RWPE1 (cell line): ENCODE results near the gene ST3GAL5.

ENCODE experiments used
- CTCF ChIA-PET: fragments of 350-600 bp; sonication (Branson Sonifier 250); formaldehyde crosslinking; extraction: SDS; loops from one replicate; lab custom pipeline; 2021; lab: Yijun Ruan, JAX
- POLR2A ChIA-PET: fragments of 400-600 bp; formaldehyde crosslinking; extraction: SDS; loops from one replicate; lab custom pipeline; 2020; ENCODE audit warnings: antibody characterized with exemption; ENCODE audit not compliant: low non-redundant PET; lab: Yijun Ruan, JAX
- DNase-seq: peaks from one replicate; pipeline ENCODE4 v3.0.0; 2012; ENCODE audit warnings: low spot score
- H3K27ac ChIP-seq: fragments of 450-650 bp; 2 replicates; pipeline ENCODE4 v1.5.1; 2017
- TF ChIP-seq, protein P1 (sequence below): fragments of 450-650 bp; conservative IDR thresholded peaks from 2 replicates; pipeline ENCODE4 v1.5.1; 2017; ENCODE audit warnings: low read depth, mild to moderate bottlenecking

Gene ST3GAL5

DNA sequence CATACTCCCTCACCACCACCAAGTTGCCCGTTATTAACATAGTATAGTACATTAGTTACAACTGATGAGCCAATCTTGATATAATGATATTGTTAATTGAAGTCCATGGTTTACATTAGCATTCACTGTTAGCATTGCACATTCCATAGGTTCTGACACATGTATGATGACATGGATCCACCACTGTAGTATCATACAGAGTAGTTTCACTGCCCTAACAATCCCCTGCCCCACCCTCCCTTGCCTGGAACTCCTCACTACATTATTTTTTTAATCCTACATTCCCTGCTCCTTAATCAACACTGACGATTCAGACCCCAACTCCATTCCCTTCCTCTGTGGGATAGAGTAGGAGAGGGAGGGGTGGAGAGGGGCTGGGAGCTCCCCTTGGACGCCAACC, 20.2 kb upstream of the ST3GAL5 start:
- TF ChIP-seq, protein P1, sequence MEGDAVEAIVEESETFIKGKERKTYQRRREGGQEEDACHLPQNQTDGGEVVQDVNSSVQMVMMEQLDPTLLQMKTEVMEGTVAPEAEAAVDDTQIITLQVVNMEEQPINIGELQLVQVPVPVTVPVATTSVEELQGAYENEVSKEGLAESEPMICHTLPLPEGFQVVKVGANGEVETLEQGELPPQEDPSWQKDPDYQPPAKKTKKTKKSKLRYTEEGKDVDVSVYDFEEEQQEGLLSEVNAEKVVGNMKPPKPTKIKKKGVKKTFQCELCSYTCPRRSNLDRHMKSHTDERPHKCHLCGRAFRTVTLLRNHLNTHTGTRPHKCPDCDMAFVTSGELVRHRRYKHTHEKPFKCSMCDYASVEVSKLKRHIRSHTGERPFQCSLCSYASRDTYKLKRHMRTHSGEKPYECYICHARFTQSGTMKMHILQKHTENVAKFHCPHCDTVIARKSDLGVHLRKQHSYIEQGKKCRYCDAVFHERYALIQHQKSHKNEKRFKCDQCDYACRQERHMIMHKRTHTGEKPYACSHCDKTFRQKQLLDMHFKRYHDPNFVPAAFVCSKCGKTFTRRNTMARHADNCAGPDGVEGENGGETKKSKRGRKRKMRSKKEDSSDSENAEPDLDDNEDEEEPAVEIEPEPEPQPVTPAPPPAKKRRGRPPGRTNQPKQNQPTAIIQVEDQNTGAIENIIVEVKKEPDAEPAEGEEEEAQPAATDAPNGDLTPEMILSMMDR, result no peak
- ChIA-PET CTCF (no interaction called here), POLR2A (no interaction called here)
- H3K27ac ChIP-seq, result peak overlapping the region; percentile 27; the same call in 1 of the 2 replicates
- no peak for DNase-seq

DNA sequence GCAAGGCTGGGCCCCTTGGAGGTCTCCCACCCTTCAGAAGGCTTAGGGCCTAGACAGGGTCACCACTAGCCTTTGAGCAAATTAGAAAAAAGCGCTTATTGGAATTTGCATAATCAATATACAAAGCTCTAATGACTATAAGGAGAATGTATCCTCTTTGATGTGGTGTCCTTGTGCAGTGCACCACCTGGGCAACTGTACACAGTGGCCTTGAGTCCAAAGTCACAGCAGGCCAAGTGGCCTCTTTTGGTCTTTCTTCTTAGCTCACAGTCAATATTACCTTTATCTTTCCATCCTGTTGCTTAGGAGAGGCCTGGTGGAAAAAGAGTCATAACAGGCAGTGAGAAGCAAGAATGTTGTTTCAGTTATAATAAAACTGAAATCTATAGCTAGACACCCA, 19.7 kb upstream of the ST3GAL5 start:
- TF ChIP-seq, protein P1, result no peak
- peak overlapping the region; percentile 79 for H3K27ac ChIP-seq
- CTCF ChIA-PET, result interaction anchor here (0.7 kb wide), 1 partner anchor 19 kb away, joined by 5 read pairs; no protein-coding TSS in a partner anchor
- DNase-seq, result no peak
- POLR2A ChIA-PET, result no interaction called here

DNA sequence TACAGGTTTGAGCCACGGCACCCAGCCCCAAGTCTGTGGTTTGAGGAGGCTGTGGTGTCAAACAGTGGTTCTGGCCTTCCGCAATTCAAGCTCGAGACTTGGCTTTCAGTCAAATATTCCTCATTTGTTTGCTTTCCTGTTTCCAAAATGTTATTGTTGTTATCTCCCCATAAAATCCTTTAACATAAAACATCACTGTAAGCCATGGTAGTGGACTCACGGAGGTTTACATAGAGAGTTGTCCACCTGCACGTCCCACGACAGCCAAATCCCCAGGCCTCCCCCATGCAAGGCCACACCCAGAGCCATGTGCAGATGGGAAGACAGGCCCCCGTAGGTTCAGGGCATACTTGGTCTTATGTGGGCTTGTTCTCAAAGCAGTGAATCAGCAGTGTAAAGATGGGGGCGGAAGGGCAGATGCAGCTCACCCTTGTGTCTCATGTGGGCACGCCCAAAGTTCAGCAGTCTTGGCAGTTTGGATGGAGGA, 18.9 kb upstream of the ST3GAL5 start:
- ChIA-PET POLR2A (no interaction called here), CTCF (interaction anchor here (0.7 kb wide), 1 partner anchor 18 kb away, joined by 5 read pairs; no protein-coding TSS in a partner anchor)
- TF ChIP-seq, protein P1, result no peak
- H3K27ac ChIP-seq, result peak overlapping the region; percentile 79
- peak; percentile 62 for DNase-seq

DNA sequence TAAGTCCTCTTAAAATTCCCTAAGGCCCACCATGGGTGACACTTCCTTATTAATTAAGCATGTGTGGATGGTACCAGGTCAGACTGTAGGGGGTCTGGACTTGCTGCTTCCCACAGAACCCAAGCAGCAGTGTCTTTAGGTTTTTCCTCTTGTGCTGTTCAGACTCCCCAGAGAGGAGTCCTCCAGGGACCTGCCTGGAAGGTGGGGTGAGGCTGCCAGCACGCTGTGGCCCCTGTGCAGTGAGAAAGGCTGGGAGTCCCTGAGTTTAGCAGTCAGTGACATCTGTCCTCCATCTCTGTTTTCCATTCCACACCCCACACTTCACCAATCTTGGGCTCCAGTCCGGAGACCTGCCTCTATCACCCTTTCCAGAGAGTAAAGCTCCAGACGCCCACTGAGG, 18.0 kb upstream of the ST3GAL5 start:
- CTCF ChIA-PET, result no interaction called here
- TF ChIP-seq, protein P1, result no peak
- POLR2A ChIA-PET, result no interaction called here
- H3K27ac ChIP-seq, result peak overlapping the region; percentile 79
- DNase-seq, result no peak

DNA sequence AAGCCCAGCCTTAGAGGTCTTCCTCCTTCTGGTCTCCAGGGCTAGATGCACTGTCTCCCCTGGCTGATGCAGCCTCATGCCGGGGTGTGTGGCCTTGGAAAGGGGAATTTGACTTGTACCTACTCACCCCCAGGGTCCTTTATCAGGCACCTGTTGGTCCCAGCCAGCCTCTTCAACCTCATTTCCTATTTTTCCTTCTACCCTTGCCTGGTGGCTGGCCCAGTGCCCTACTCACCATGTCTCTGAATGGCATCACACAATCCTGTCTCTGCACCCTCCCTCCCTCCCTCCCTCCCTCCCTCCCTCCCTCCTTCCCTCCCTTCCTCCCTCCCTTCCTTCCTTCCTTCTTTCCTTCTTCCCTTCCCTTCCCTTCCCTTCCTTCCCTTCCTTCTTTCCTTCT, 17.1 kb upstream of the ST3GAL5 start:
- TF ChIP-seq, protein P1, result no peak
- no peak for DNase-seq
- no peak overlapping the region for H3K27ac ChIP-seq
- ChIA-PET POLR2A (no interaction called here), CTCF (no interaction called here)

DNA sequence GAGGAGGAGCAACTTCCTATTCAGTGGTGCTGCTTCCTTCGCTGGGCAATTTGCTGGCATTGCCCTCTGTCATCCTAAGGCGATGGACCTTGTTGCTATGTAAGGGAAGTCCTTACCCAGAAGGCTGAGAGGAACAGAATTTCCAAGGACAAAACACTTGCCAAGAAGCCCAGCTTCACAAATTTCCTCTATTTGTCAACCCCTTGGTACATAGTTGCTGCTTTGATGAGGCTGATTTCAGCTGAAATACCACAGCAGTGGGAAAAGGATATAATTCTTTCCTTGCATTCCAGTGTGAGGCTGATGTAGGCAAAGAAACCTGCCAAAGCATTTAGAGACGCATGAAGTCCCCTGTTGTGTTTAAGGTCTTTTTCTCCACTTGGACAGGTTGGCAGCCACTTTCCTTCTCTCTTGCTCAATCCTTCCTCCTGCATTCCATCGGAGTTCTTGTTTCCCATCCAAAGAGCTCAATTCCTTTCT, 16.4 kb upstream of the ST3GAL5 start:
- POLR2A ChIA-PET, result no interaction called here
- CTCF ChIA-PET, result no interaction called here
- no peak overlapping the region for H3K27ac ChIP-seq
- DNase-seq, result no peak
- TF ChIP-seq, protein P1, result no peak
